Measurements from ENCODE around the gene RAB9B.

DNA sequence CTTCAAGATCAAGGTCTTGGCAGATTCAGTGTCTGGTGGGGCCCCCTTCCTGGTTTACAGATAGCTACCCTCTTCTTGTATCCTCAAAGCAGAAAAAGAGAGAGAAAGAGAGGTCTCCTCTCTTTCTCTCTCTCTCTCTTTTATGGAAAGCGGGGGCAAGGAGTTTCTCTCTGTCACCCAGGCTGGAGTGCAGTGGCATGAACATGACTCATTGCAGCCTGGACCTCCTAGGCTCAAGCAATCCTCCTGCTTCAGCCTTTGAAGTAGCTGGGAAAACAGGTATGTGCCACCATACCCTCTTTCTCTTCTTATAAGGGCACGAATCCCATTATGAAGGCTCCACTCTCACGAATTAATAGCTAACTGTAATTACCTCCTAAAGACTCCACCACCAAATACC is 20.2 kb downstream of the RAB9B start:
- TF ChIP-seq, protein P1, sequence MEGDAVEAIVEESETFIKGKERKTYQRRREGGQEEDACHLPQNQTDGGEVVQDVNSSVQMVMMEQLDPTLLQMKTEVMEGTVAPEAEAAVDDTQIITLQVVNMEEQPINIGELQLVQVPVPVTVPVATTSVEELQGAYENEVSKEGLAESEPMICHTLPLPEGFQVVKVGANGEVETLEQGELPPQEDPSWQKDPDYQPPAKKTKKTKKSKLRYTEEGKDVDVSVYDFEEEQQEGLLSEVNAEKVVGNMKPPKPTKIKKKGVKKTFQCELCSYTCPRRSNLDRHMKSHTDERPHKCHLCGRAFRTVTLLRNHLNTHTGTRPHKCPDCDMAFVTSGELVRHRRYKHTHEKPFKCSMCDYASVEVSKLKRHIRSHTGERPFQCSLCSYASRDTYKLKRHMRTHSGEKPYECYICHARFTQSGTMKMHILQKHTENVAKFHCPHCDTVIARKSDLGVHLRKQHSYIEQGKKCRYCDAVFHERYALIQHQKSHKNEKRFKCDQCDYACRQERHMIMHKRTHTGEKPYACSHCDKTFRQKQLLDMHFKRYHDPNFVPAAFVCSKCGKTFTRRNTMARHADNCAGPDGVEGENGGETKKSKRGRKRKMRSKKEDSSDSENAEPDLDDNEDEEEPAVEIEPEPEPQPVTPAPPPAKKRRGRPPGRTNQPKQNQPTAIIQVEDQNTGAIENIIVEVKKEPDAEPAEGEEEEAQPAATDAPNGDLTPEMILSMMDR (IDR thresholded peaks at IDR 0.05): no peak
- TF ChIP-seq BHLHE40 (IDR thresholded peaks at IDR 0.05; ENCODE audit: low read depth, low read length) (no peak), JUNB (IDR thresholded peaks at IDR 0.05) (no peak), GATA3 (IDR thresholded peaks at IDR 0.05; ENCODE audit: borderline replicate concordance) (no peak), HDAC2 (IDR thresholded peaks at IDR 0.05) (no peak), POLR2A (IDR thresholded peaks at IDR 0.05; ENCODE audit: low read length) (no peak), EP300 (IDR thresholded peaks at IDR 0.05) (no peak), SMC3 (IDR thresholded peaks at IDR 0.05) (no peak), MAZ (IDR thresholded peaks at IDR 0.05; ENCODE audit: borderline replicate concordance, low read depth, low read length) (no peak), ZSCAN20 (CRISPR knock-in tag; IDR thresholded peaks at IDR 0.05) (no peak), RAD21 (conservative IDR thresholded peaks at IDR 0.05 in 1 of 2, IDR thresholded peaks at IDR 0.05 in 1 of 2) (no peak)
- TF ChIP-seq, protein P2, sequence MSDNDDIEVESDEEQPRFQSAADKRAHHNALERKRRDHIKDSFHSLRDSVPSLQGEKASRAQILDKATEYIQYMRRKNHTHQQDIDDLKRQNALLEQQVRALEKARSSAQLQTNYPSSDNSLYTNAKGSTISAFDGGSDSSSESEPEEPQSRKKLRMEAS (IDR thresholded peaks at IDR 0.05): no peak
- TF ChIP-seq, protein P3, sequence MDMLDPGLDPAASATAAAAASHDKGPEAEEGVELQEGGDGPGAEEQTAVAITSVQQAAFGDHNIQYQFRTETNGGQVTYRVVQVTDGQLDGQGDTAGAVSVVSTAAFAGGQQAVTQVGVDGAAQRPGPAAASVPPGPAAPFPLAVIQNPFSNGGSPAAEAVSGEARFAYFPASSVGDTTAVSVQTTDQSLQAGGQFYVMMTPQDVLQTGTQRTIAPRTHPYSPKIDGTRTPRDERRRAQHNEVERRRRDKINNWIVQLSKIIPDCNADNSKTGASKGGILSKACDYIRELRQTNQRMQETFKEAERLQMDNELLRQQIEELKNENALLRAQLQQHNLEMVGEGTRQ (IDR thresholded peaks at IDR 0.05): no peak

Data from A549 (cell line).